Panc1 (cell line): ENCODE data around the gene MAGI2. TPM values are rescaled to one million over a fixed set of nuclear protein-coding genes. Genes with fewer than 3 reads are reported as not detected.

Experiments
- ATAC-seq: fragments of 200-7000 bp; cut with Tn5 transposase; 2 replicates; pipeline ENCODE4 v1.9.1; 2020; ENCODE audit warnings: mild to moderate bottlenecking, moderate library complexity
- BruUV-seq: library from RNA; stranded (reverse); fragments of 400-500 nt; replicated peaks from 2 replicates; lab custom pipeline; 2021; lab: Mats Ljungman, UMichigan
- CTCF ChIA-PET: fragments of 300-600 bp; sonication (Branson Sonifier 250); formaldehyde crosslinking; loops from one replicate; lab custom pipeline; 2022; ENCODE audit warnings: antibody characterized with exemption; lab: Charles Lee
- POLR2A ChIA-PET: fragments of 300-600 bp; sonication (Branson Sonifier 250); formaldehyde crosslinking; loops from one replicate; lab custom pipeline; 2022; ENCODE audit warnings: antibody characterized with exemption; lab: Charles Lee
- DNase-seq: peaks from one replicate; pipeline ENCODE4 v3.0.0-alpha.2; 2010; ENCODE audit warnings: low read depth, low spot score
- H3K27ac ChIP-seq: 2 replicates; pipeline ENCODE4 v1.5.1; 2011; ENCODE audit warnings: mild to moderate bottlenecking, low read length, inconsistent platforms
- H3K27me3 ChIP-seq: fragments of 200-500 bp; sonication (Bioruptor generic); 2 replicates; pipeline ENCODE4 v1.6.0; 2014; ENCODE audit warnings: low read length, inconsistent platforms; ENCODE audit not compliant: control insufficient read depth, insufficient read depth
- H3K36me3 ChIP-seq: fragments of 200-500 bp; sonication (Bioruptor generic); 2 replicates; pipeline ENCODE4 v1.5.1; 2014; ENCODE audit warnings: inconsistent platforms, mild to moderate bottlenecking, low read length, moderate library complexity; ENCODE audit not compliant: control insufficient read depth, insufficient read depth
- H3K4me1 ChIP-seq: 2 replicates; pipeline ENCODE4 v1.5.1; 2011; ENCODE audit warnings: inconsistent platforms, mild to moderate bottlenecking, low read length, moderate library complexity; ENCODE audit not compliant: control insufficient read depth, insufficient read depth
- H3K4me3 ChIP-seq, 2 experiments: 2 replicates each; pipeline ENCODE4 v1.5.1; 2011 to 2012; ENCODE audit warnings: low read depth in 2 of 2, low read length in 2 of 2, mild to moderate bottlenecking in 2 of 2, inconsistent platforms in 1 of 2, moderate library complexity in 1 of 2
- H3K9me3 ChIP-seq: fragments of 200-500 bp; sonication (Bioruptor generic); 2 replicates; pipeline ENCODE4 v1.5.1; 2014; ENCODE audit warnings: low read depth, mild to moderate bottlenecking, inconsistent platforms, low read length, moderate library complexity; ENCODE audit not compliant: control insufficient read depth, insufficient read depth
- POLR2AphosphoS5 ChIP-seq: IDR thresholded peaks from 2 replicates; pipeline ENCODE4 v1.6.1; 2012; ENCODE audit warnings: mild to moderate bottlenecking, low read depth, low read length, moderate library complexity
- REST ChIP-seq, 2 experiments: IDR thresholded peaks; 2 replicates each; pipeline ENCODE4 v1.6.1; 2011 to 2012; ENCODE audit warnings: low read depth in 2 of 2, control low read depth in 1 of 2, low read length in 1 of 2, mild to moderate bottlenecking in 1 of 2, moderate library complexity in 1 of 2; ENCODE audit not compliant: insufficient read depth in 1 of 2
- SIN3A ChIP-seq: IDR thresholded peaks from 2 replicates; pipeline ENCODE4 v1.6.1; 2012; ENCODE audit warnings: low read depth, mild to moderate bottlenecking, low read length, moderate library complexity, borderline replicate concordance; ENCODE audit not compliant: insufficient read depth
- TCF7L2 ChIP-seq: IDR thresholded peaks from 2 replicates; pipeline ENCODE4 v1.6.1; 2011; ENCODE audit warnings: mild to moderate bottlenecking, low read depth, low read length, inconsistent platforms
- in situ Hi-C: cut with HindIII; loops from 2 replicates; pipeline ENCODE4 v1.10.0; 2016; ENCODE audit warnings: low sequenced_read_pairs, low pct_unique_long_range_greater_than_20kb
- intact Hi-C: fragments of 100-400 bp; cut with micrococcal nuclease; formaldehyde crosslinking; loops from one replicate; pipeline ENCODE4 v1.10.0; 2022; ENCODE audit not compliant: unreplicated experiment
- total RNA-seq: library from RNA; stranded (reverse); gene quantifications from one replicate; pipeline ENCODE4 v1.2.1, GENCODE V29; 2021; ENCODE audit not compliant: unreplicated experiment
- TF ChIP-seq, protein P1 (sequence below): fragments of 450-650 bp; IDR thresholded peaks from 2 replicates; pipeline ENCODE4 v1.5.1; 2017; ENCODE audit warnings: mild to moderate bottlenecking

Gene MAGI2
- total RNA-seq, 1 experiment from 2014 or later: 5.4 TPM

DNA sequence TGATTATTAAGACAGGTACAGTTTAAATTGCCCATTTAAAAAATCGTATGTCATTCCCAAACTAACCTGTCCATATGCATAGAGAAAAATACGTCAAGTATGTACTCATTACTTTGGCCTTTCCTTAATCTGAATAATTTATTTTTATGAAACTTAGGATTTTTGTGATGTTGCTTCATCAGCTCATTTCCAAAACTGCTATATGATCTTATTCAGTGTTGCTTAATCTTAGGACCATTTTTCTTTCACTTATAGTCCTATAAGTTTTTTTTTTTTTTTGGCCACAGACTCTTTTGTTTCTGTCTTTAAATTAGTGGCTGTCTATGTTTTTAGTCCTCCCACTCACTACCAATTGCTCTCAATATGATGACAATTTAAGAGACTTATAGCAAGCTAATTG is 1309.8 kb downstream of the MAGI2 start:
- POLR2A ChIA-PET: interaction anchor here (0.6 kb wide), 2 partner anchors 118 to 210 kb away, joined by 3 to 6 read pairs; no protein-coding TSS in a partner anchor
- ATAC-seq (no peak), DNase-seq (no peak)
- BruUV-seq: no TSS peak
- in situ Hi-C loops (no loop called here), intact Hi-C loops (no loop called here)
- CTCF ChIA-PET: no interaction called here
- TF ChIP-seq TCF7L2 (no peak), POLR2AphosphoS5 (no peak), REST (IDR thresholded peaks at IDR 0.05; ENCODE audit: insufficient read depth in 1 of 2, low read depth in 2 of 2, low read length in 1 of 2) (no peak), SIN3A (no peak)
- TF ChIP-seq, protein P1, sequence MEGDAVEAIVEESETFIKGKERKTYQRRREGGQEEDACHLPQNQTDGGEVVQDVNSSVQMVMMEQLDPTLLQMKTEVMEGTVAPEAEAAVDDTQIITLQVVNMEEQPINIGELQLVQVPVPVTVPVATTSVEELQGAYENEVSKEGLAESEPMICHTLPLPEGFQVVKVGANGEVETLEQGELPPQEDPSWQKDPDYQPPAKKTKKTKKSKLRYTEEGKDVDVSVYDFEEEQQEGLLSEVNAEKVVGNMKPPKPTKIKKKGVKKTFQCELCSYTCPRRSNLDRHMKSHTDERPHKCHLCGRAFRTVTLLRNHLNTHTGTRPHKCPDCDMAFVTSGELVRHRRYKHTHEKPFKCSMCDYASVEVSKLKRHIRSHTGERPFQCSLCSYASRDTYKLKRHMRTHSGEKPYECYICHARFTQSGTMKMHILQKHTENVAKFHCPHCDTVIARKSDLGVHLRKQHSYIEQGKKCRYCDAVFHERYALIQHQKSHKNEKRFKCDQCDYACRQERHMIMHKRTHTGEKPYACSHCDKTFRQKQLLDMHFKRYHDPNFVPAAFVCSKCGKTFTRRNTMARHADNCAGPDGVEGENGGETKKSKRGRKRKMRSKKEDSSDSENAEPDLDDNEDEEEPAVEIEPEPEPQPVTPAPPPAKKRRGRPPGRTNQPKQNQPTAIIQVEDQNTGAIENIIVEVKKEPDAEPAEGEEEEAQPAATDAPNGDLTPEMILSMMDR: no peak
- H3K9me3 ChIP-seq: no peaks in the 10 kb centered on the region
- H3K36me3 ChIP-seq: no peaks in the 10 kb centered on the region
- no peak overlapping the region for H3K27ac ChIP-seq
- no peaks in the 10 kb centered on the region; the same call in 1 of the 2 replicates for H3K27me3 ChIP-seq
- no peak overlapping the region for H3K4me3 ChIP-seq
- H3K4me1 ChIP-seq: no peaks in the 10 kb centered on the region

GRCh38 chr7:78141522-78142281 is 1311.8 kb downstream of the MAGI2 start:
- no peaks in the 10 kb centered on the region for H3K9me3 ChIP-seq
- ChIA-PET POLR2A (no interaction called here), CTCF (no interaction called here)
- intact Hi-C loops: no loop called here
- H3K4me1 ChIP-seq: no peaks in the 10 kb centered on the region
- in situ Hi-C loops: no loop called here
- TF ChIP-seq, protein P1: no peak
- TF ChIP-seq SIN3A (no peak), REST (IDR thresholded peaks at IDR 0.05; ENCODE audit: insufficient read depth in 1 of 2, low read depth in 2 of 2, low read length in 1 of 2) (no peak), TCF7L2 (no peak), POLR2AphosphoS5 (no peak)
- no peak for ATAC-seq
- H3K4me3 ChIP-seq: no peak overlapping the region
- no peak for DNase-seq
- BruUV-seq: no TSS peak
- peaks cover 4% of the 10 kb centered on the region; the same call in 1 of the 2 replicates for H3K27me3 ChIP-seq
- no peak overlapping the region for H3K27ac ChIP-seq
- no peaks in the 10 kb centered on the region for H3K36me3 ChIP-seq
